Activated naive CD4-positive, alpha-beta T cell treated with anti-CD3 and anti-CD28 coated beads, Interleukin-2, amount 50 U/mL, for 72 hours (primary cell): ENCODE results near the gene IL17C. TPM values are rescaled to one million over a fixed set of nuclear protein-coding genes. Genes with fewer than 3 reads are reported as not detected.

Experiments used
- ATAC-seq, 2 donors: fragments of 150-1000 bp; cut with Tn5 transposase; 2 replicates each; pipeline ENCODE4 v1.10.0; 2021; ENCODE audit warnings: mild to moderate bottlenecking in 2 of 2, moderate library complexity in 2 of 2
- DNase-seq, 2 donors: peaks; one replicate each; pipeline ENCODE4 v3.0.0; 2021 to 2022; ENCODE audit warnings: low spot score in 2 of 2
- H3K27ac Mint-ChIP-seq, 2 donors: one replicate each; pipeline ENCODE4 v1.8.0; 2022; ENCODE audit warnings: mild to moderate bottlenecking in 2 of 2, mixed read lengths in 2 of 2
- H3K36me3 Mint-ChIP-seq, 2 donors: one replicate each; pipeline ENCODE4 v1.8.0; 2022; ENCODE audit warnings: mixed read lengths in 2 of 2
- H3K9me3 Mint-ChIP-seq, 2 donors: one replicate each; pipeline ENCODE4 v1.8.0; 2022; ENCODE audit warnings: mixed read lengths in 2 of 2
- total RNA-seq, 2 donors: library from RNA; stranded (reverse); gene quantifications; one replicate each; pipeline ENCODE4 v1.2.3, GENCODE V29; 2022

Gene IL17C
- total RNA-seq: not detected

GRCh38 chr16:88638323-88639230 lies at the start of gene IL17C:
TSS of gene IL17C (plus strand) at chr16:88638572. CDS start at chr16:88638642, 70 bp downstream.
- Mint-ChIP-seq H3K36me3 (peaks cover 0 to 7% of the 10 kb centered on the region in 2 donors), H3K27ac (no peak within 1 kb of the TSS), H3K9me3 (no peaks in the 10 kb centered on the region)
- DNase-seq (no peak), ATAC-seq (no peak)

GRCh38 chr16:88588754-88589153 lies 49.6 kb upstream of the IL17C start:
- peak overlapping the region; percentile 18 to 60 for H3K27ac Mint-ChIP-seq
- peak; percentile 30 to 56 for ATAC-seq
- H3K36me3 Mint-ChIP-seq: peaks cover 21 to 26% of the 10 kb centered on the region in 2 donors

GRCh38 chr16:88589441-88589840 lies 48.9 kb upstream of the IL17C start:
- H3K36me3 Mint-ChIP-seq: peaks cover 21 to 26% of the 10 kb centered on the region in 2 donors
- DNase-seq (no peak), ATAC-seq (peak; percentile 21 to 72)
- peak overlapping the region; percentile 18 to 60 for H3K27ac Mint-ChIP-seq
- H3K9me3 Mint-ChIP-seq: no peaks in the 10 kb centered on the region

More at GRCh38 chr16:88588754-88589153, 49.6 kb upstream of the IL17C start:
- DNase-seq: no peak
- no peaks in the 10 kb centered on the region for H3K9me3 Mint-ChIP-seq

- peak; percentile 38 to 57 for ATAC-seq
- Mint-ChIP-seq H3K36me3 (peaks cover 21 to 26% of the 10 kb centered on the region in 2 donors), H3K9me3 (no peaks in the 10 kb centered on the region), H3K27ac (peak overlapping the region in 1 of 2 donors; percentile 5)
- no peak for DNase-seq
These were observed 46.8 kb upstream of the IL17C start for GRCh38 chr16:88591577-88592021.

- peaks cover 16 to 21% of the 10 kb centered on the region in 2 donors for H3K36me3 Mint-ChIP-seq
- no peak overlapping the region for H3K27ac Mint-ChIP-seq
- H3K9me3 Mint-ChIP-seq: no peaks in the 10 kb centered on the region
- DNase-seq (no peak), ATAC-seq (no peak)
These were observed 45.3 kb upstream of the IL17C start for GRCh38 chr16:88593061-88593460.

GRCh38 chr16:88593489-88593888 lies 44.9 kb upstream of the IL17C start:
- ATAC-seq: no peak
- Mint-ChIP-seq H3K27ac (no peak overlapping the region), H3K36me3 (peaks cover 16 to 21% of the 10 kb centered on the region in 2 donors), H3K9me3 (no peaks in the 10 kb centered on the region)
- no peak for DNase-seq

GRCh38 chr16:88593910-88594309 lies 44.5 kb upstream of the IL17C start:
- no peak for ATAC-seq

GRCh38 chr16:88595101-88595500 lies 43.3 kb upstream of the IL17C start:
- no peak overlapping the region for H3K27ac Mint-ChIP-seq
- peaks cover 11 to 16% of the 10 kb centered on the region in 2 donors for H3K36me3 Mint-ChIP-seq
- ATAC-seq (no peak), DNase-seq (no peak)
- no peaks in the 10 kb centered on the region for H3K9me3 Mint-ChIP-seq

More at GRCh38 chr16:88593910-88594309, 44.5 kb upstream of the IL17C start:
- no peak for DNase-seq
- Mint-ChIP-seq H3K27ac (no peak overlapping the region), H3K9me3 (no peaks in the 10 kb centered on the region), H3K36me3 (peaks cover 16 to 20% of the 10 kb centered on the region in 2 donors)

- ATAC-seq (no peak), DNase-seq (no peak)
- Mint-ChIP-seq H3K9me3 (no peaks in the 10 kb centered on the region), H3K36me3 (peaks cover 15 to 17% of the 10 kb centered on the region in 2 donors), H3K27ac (peak overlapping the region in 1 of 2 donors; percentile 28)
These were observed 42.5 kb upstream of the IL17C start for GRCh38 chr16:88595921-88596320.

- no peaks in the 10 kb centered on the region for H3K9me3 Mint-ChIP-seq
- H3K36me3 Mint-ChIP-seq: peaks cover 15 to 20% of the 10 kb centered on the region in 2 donors
- ATAC-seq: peak in 1 of 2 donors; percentile 37
- no peak for DNase-seq
- H3K27ac Mint-ChIP-seq: peak overlapping the region; percentile 28 to 77
These were observed 41.9 kb upstream of the IL17C start for GRCh38 chr16:88596483-88596882.

- H3K27ac Mint-ChIP-seq: peak overlapping the region in 1 of 2 donors; percentile 60
These were observed 40.4 kb upstream of the IL17C start for GRCh38 chr16:88597856-88598491.

GRCh38 chr16:88599092-88599733 lies 39.2 kb upstream of the IL17C start:
- Mint-ChIP-seq H3K27ac (no peak overlapping the region), H3K36me3 (peaks cover 9 to 13% of the 10 kb centered on the region in 2 donors), H3K9me3 (no peaks in the 10 kb centered on the region)
- no peak for DNase-seq
- no peak for ATAC-seq

More at GRCh38 chr16:88597856-88598491, 40.4 kb upstream of the IL17C start:
- peaks cover 13 to 15% of the 10 kb centered on the region in 2 donors for H3K36me3 Mint-ChIP-seq
- DNase-seq (no peak), ATAC-seq (no peak)
- H3K9me3 Mint-ChIP-seq: no peaks in the 10 kb centered on the region

GRCh38 chr16:88599825-88600538 lies 38.4 kb upstream of the IL17C start:
- DNase-seq: no peak
- Mint-ChIP-seq H3K36me3 (peaks cover 9 to 13% of the 10 kb centered on the region in 2 donors), H3K9me3 (no peaks in the 10 kb centered on the region), H3K27ac (peak overlapping the region in 1 of 2 donors; percentile 24)
- ATAC-seq: no peak

- ATAC-seq: no peak
- DNase-seq: no peak
- H3K9me3 Mint-ChIP-seq: no peaks in the 10 kb centered on the region
- peak overlapping the region in 1 of 2 donors; percentile 24 for H3K27ac Mint-ChIP-seq
- H3K36me3 Mint-ChIP-seq: peaks cover 9 to 13% of the 10 kb centered on the region in 2 donors
These were observed 37.9 kb upstream of the IL17C start for GRCh38 chr16:88600539-88600896.

- ATAC-seq: no peak
- H3K27ac Mint-ChIP-seq: peak overlapping the region in 1 of 2 donors; percentile 37
- no peak for DNase-seq
- H3K9me3 Mint-ChIP-seq: no peaks in the 10 kb centered on the region
- H3K36me3 Mint-ChIP-seq: peaks cover 9 to 13% of the 10 kb centered on the region in 2 donors
These were observed 36.9 kb upstream of the IL17C start for GRCh38 chr16:88601313-88602036.
